Vagina (tissue), 2 donors: ENCODE results near the gene KIF14. TPM values are rescaled to one million over a fixed set of nuclear protein-coding genes. Genes with fewer than 3 reads are reported as not detected.
"Not testable (repeated sequence)": the region's sequence is repeated elsewhere in the genome, so short reads cannot be mapped to it uniquely, and the experiment has no call there.

ENCODE experiments used
- DNase-seq, 2 donors: peaks; one replicate each; pipeline ENCODE4 v3.0.0-alpha.2; 2017; ENCODE audit errors: extremely low spot score in 2 of 2
- H3K27ac ChIP-seq: fragments of 200-600 bp; sonication (generic); one replicate; pipeline ENCODE4 v1.5.1; 2019
- H3K27me3 ChIP-seq: fragments of 200-600 bp; sonication (generic); one replicate; pipeline ENCODE4 v1.5.1; 2019
- H3K36me3 ChIP-seq, 2 donors: fragments of 200-600 bp; sonication (generic); one replicate each; pipeline ENCODE4 v1.5.1; 2017 to 2019
- H3K4me1 ChIP-seq: fragments of 200-600 bp; sonication (generic); one replicate; pipeline ENCODE4 v1.5.1; 2019
- H3K4me3 ChIP-seq, 2 donors: fragments of 200-600 bp; sonication (generic); 1 replicate in 1 of 2; 2 replicates in 1 of 2; pipeline ENCODE4 v1.5.1; 2016 to 2019
- H3K9me3 ChIP-seq: fragments of 200-600 bp; sonication (generic); one replicate; pipeline ENCODE4 v1.5.1; 2019
- POLR2A ChIP-seq, 2 donors: fragments of 450-650 bp; IDR thresholded peaks; one replicate each; pipeline ENCODE4 v1.6.1; 2017; ENCODE audit warnings: antibody characterized with exemption in 2 of 2, mild to moderate bottlenecking in 2 of 2, moderate library complexity in 2 of 2
- POLR2AphosphoS5 ChIP-seq, 2 donors: sonication (generic); formaldehyde crosslinking; IDR thresholded peaks; one replicate each; pipeline ENCODE4 v1.9.0; 2017; ENCODE audit warnings: antibody characterized with exemption in 2 of 2, mild to moderate bottlenecking in 2 of 2, low read depth in 1 of 2; ENCODE audit not compliant: insufficient read depth in 1 of 2
- intact Hi-C: fragments of 100-400 bp; cut with DNase I; formaldehyde crosslinking; loops from one replicate; pipeline ENCODE4 v1.15.1; 2023
- total RNA-seq: library from RNA; depleted of rRNA; stranded (reverse); fragments of >200 nt; gene quantifications from one replicate; pipeline ENCODE4 v1.2.3, GENCODE V29; 2016
- TF ChIP-seq, protein P1 (sequence below), 3 experiments: fragments of 450-650 bp in 2 of 3; fragments of 200-600 bp in 1 of 3; sonication (generic) in 1 of 3; IDR thresholded peaks; one replicate each; pipeline ENCODE4 v1.5.1; 2017 to 2019; ENCODE audit warnings: antibody characterized with exemption in 3 of 3, mild to moderate bottlenecking in 2 of 3, moderate library complexity in 2 of 3

Gene KIF14
- total RNA-seq, 1 donor from 2014 or later = 0.74 TPM

DNA sequence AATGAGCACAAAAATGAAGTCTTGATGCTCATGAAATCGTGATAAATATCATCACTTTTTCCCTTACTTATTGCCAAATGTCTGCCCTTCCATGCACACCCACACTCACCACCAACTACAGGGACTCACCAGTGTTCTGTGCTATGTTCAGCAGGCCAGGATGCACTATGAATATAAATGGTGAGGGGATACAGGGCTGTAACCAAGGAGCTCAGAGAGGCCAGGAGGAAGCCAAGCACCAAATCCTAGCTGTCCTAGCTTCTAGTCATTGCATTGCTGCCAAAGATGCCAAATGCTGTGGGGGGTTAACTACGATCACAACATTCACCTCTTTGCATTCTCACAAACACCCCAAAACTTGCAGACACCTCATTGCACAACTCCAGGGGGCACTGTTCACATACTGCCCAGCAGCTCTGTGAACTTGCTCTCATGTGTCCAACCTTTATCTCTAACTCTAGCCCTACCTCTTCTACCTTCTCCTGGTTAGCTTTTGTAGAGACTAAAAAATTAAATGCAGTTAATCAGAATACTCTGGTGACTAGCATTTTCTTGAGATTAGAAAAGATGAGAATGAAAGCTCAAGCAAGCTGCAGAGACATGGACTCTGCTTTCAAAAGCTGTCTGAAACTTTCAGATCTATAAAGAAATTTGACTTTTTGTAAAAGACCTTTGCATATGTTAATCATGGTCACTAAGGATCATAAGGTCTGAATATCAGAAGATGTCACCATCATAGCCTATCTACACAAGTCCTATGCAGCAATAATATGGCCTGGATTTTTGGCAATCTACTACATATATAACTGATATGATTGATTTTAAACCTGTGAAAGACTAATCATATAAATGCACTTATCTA lies 13.9 kb upstream of the KIF14 start:
- Histone ChIP-seq H3K4me1 (no peaks in the 10 kb centered on the region), H3K27me3 (no peaks in the 10 kb centered on the region), H3K27ac (no peak overlapping the region), H3K9me3 (no peaks in the 10 kb centered on the region), H3K4me3 (no peak overlapping the region), H3K36me3 (no peaks in the 10 kb centered on the region)
- DNase-seq = no peak
- intact Hi-C loops = no loop called here
- TF ChIP-seq POLR2A (IDR thresholded peaks at IDR 0.05) = no peak
- TF ChIP-seq POLR2AphosphoS5 (IDR thresholded peaks at IDR 0.05; ENCODE audit: insufficient read depth in 1 of 2, low read depth in 1 of 2) = no peak
- TF ChIP-seq, protein P1, sequence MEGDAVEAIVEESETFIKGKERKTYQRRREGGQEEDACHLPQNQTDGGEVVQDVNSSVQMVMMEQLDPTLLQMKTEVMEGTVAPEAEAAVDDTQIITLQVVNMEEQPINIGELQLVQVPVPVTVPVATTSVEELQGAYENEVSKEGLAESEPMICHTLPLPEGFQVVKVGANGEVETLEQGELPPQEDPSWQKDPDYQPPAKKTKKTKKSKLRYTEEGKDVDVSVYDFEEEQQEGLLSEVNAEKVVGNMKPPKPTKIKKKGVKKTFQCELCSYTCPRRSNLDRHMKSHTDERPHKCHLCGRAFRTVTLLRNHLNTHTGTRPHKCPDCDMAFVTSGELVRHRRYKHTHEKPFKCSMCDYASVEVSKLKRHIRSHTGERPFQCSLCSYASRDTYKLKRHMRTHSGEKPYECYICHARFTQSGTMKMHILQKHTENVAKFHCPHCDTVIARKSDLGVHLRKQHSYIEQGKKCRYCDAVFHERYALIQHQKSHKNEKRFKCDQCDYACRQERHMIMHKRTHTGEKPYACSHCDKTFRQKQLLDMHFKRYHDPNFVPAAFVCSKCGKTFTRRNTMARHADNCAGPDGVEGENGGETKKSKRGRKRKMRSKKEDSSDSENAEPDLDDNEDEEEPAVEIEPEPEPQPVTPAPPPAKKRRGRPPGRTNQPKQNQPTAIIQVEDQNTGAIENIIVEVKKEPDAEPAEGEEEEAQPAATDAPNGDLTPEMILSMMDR (IDR thresholded peaks at IDR 0.05) = no peak

DNA sequence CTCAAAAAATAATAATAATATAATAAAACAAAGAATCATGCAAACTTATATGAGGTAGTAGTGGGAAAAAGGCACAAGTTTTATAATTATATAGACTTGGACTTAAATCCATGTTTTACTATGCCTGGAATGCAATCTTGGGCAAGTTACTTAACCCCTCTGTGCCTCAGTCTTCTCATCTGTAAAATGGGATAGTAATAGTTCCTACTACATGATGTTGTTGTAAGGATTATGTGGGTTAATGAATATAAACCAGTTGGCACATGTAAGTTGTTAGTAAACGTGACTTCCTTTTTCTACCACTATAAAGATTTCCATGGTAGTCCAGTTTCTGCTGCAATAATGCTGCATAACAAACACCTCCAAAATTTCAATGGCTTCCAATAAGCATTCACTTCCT lies 10.8 kb upstream of the KIF14 start:
- no peaks in the 10 kb centered on the region for H3K27me3 ChIP-seq
- H3K4me3 ChIP-seq = no peak overlapping the region
- no peaks in the 10 kb centered on the region for H3K4me1 ChIP-seq
- H3K36me3 ChIP-seq = no peaks in the 10 kb centered on the region
- H3K27ac ChIP-seq = no peak overlapping the region
- intact Hi-C loops = no loop called here
- DNase-seq = no peak
- no peak for TF ChIP-seq POLR2AphosphoS5 (IDR thresholded peaks at IDR 0.05; ENCODE audit: insufficient read depth in 1 of 2, low read depth in 1 of 2)
- TF ChIP-seq POLR2A (IDR thresholded peaks at IDR 0.05) = no peak
- TF ChIP-seq, protein P1 (IDR thresholded peaks at IDR 0.05) = no peak
- no peaks in the 10 kb centered on the region for H3K9me3 ChIP-seq

DNA sequence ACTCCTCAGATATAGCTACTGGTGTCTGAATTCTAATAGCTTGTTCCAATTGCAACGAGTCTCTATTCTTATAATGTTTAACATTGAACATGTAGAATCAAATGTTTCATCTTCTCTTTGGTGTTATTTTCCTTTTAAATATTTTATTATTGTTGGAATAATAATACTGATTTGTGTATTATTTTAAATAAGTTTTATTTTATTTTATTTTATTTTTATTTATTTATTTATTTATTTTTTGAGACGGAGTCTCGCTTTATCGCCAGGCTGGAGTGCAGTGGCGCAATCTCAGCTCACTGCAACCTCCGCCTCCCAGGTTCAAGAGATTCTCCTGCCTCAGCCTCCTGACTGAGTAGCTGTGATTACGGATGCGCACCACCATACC lies 10.0 kb upstream of the KIF14 start:
- intact Hi-C loops, DNase-seq, H3K9me3 ChIP-seq, H3K27me3 ChIP-seq, H3K4me1 ChIP-seq, H3K36me3 ChIP-seq, H3K27ac ChIP-seq, H3K4me3 ChIP-seq: not testable (repeated sequence)

DNA sequence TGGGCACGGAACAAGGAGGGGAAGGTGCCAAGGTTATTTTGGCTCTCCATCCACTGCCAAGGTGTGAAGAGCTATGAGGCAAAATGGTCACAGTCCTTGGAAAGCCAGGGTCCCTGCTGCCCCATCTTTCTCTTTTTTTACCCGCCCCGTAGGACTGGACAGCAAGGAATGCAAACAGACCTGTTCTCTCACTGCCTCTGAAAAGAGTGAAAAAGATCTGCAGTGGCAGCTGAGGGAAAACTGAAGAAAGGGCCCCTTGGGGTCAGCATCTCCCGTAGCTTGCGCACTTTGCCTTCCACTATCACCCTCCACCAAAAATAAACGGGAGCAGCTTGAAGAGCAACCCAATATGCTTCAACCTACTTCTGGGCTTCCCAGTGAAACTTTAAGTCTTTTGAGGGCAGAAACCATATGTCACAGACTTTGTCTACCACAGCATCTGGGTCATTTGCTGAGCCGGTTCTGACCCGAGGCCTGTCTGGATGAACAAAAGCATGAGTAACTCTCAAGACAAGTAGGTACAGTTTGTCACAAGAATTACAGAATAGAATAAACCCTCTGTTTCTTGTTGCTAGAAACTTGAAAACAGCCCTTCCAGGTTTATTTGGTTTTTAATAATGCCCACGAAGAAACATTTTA lies 9.4 kb upstream of the KIF14 start:
- Histone ChIP-seq H3K9me3 (no peaks in the 10 kb centered on the region), H3K27me3 (no peaks in the 10 kb centered on the region), H3K36me3 (no peaks in the 10 kb centered on the region), H3K27ac (no peak overlapping the region), H3K4me3 (no peak overlapping the region), H3K4me1 (no peaks in the 10 kb centered on the region)
- intact Hi-C loops = no loop called here
- TF ChIP-seq, protein P1 (IDR thresholded peaks at IDR 0.05) = no peak
- no peak for TF ChIP-seq POLR2A (IDR thresholded peaks at IDR 0.05)
- TF ChIP-seq POLR2AphosphoS5 (IDR thresholded peaks at IDR 0.05; ENCODE audit: insufficient read depth in 1 of 2, low read depth in 1 of 2) = no peak
- no peak for DNase-seq

DNA sequence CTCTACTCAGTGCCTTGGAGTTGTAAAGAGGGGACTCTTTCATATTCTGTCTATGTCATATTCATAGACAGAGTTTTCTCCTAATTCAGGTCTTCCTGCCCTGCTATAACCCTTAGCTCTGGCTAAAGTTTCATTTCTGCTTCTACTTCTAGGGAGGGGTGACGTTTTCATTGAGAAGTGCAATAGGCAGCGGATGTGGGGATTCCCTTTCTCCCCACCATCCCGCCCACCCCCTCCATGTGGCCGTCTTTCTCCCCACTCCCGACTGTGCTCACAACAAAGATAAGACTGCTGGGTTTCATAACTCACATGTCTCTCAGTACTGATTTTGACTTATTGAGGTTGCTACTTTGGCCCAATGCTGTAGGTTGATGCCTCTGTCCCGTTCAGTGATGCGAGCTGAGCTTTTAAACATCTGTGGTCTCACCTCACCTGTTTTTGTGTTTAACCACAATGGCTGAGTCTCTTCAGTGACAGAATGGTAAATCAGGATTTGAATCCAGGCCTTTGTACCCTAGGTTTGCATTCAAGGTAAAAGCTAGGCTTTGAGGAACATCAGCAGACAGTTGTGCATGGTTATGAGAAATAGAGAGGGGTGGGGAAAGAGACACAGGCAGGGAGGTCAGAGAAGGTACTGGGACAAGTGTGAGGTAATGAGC lies 7.8 kb upstream of the KIF14 start:
- no peaks in the 10 kb centered on the region for H3K4me1 ChIP-seq
- no peaks in the 10 kb centered on the region for H3K9me3 ChIP-seq
- no peak overlapping the region for H3K4me3 ChIP-seq
- H3K36me3 ChIP-seq = no peaks in the 10 kb centered on the region
- TF ChIP-seq POLR2AphosphoS5 (IDR thresholded peaks at IDR 0.05; ENCODE audit: insufficient read depth in 1 of 2, low read depth in 1 of 2) (no peak), POLR2A (IDR thresholded peaks at IDR 0.05) (no peak)
- TF ChIP-seq, protein P1 (IDR thresholded peaks at IDR 0.05) = no peak
- no peak for DNase-seq
- H3K27me3 ChIP-seq = no peaks in the 10 kb centered on the region
- no peak overlapping the region for H3K27ac ChIP-seq
- intact Hi-C loops = no loop called here
